OCI-LY1 (cell line): ENCODE data around the gene TIMELESS.

Experiments
- CTCF ChIP-seq: fragments of 200-600 bp; sonication (generic), shearing (Covaris generic); IDR thresholded peaks from 2 replicates; pipeline ENCODE4 v1.5.1; 2017; ENCODE audit warnings: mild to moderate bottlenecking, antibody characterized with exemption, low read length, moderate library complexity, mixed read lengths
- EZH2 ChIP-seq: fragments of 200-600 bp; sonication (generic), shearing (Covaris generic); IDR thresholded peaks from 2 replicates; pipeline ENCODE4 v1.8.0; 2017; ENCODE audit warnings: borderline replicate concordance, mixed run types, mild to moderate bottlenecking, antibody characterized with exemption, low read length, moderate library complexity, mixed read lengths

- TF ChIP-seq CTCF (no peak), EZH2 (no peak)
Measured at GRCh38 chr12:56389412-56389811, 59.8 kb downstream of the TIMELESS start.
